IPS-18c (cell line): ENCODE data around the gene GPR75.

Experiments used
- H3K4me3 ChIP-seq: 2 replicates; pipeline ENCODE4 v1.7.0; 2013; ENCODE audit warnings: low read depth, mild to moderate bottlenecking, low read length, moderate library complexity; ENCODE audit not compliant: insufficient read depth
- H3K9me3 ChIP-seq: one replicate; pipeline ENCODE4 v1.6.1; 2013; ENCODE audit warnings: mild to moderate bottlenecking, low read length, moderate library complexity; ENCODE audit not compliant: control insufficient read depth, insufficient read depth

Gene GPR75

DNA sequence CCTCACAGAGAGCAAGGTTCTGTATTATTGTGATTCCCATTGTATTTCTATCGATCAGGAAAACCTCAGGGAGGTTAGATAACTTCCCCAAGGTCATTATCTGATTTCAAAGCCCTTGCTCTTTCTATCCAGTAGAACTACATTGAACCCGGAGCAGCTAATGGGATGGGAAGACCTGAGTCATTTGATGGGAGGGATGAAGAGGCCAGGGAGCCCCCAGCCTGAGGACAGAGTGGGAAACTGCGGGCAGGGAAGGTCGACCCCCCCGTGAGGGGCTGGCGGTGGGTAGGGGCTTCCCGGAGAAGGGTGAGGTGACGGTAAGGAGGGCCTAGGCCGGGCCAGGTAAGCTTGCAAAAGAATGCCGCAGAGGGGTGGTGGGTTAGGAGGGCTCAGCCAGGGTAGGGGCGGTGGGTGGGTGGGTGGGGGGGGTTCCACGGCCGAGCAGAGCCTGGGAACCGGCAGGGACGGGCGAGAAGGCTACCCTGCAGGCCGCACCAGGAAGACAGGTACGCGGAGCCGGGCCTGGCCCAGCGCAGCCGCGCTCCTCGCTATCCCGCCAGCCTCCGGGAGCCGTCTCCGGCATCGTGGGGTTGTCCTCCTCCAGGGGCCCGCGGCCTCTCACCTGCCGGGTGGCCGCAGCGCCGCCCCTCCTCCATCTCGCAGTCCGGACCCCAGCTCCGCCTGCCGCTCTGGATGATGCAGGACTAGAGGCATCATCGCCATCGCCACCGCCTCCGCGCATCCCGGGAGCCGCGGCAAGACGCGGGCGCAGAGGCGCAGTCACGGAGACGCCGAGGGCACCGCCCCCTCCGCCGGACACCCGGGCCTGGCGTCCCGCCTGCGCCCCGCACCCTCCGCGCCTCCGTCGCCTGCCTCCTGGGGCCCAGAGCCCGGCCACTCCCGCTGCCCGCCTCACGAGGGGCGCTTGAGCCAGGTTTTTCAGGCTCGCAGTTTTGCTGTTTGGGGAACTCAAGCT lies at the start of gene GPR75:
Gene GPR75 (minus strand): TSS at position 762 of the 976 bp plus-strand sequence. CDS start 5,211 bp downstream, outside the sequence.
- peak within 1 kb of the TSS; percentile 25; the same call in 1 of the 2 replicates for H3K4me3 ChIP-seq
- no peaks in the 10 kb centered on the region for H3K9me3 ChIP-seq

DNA sequence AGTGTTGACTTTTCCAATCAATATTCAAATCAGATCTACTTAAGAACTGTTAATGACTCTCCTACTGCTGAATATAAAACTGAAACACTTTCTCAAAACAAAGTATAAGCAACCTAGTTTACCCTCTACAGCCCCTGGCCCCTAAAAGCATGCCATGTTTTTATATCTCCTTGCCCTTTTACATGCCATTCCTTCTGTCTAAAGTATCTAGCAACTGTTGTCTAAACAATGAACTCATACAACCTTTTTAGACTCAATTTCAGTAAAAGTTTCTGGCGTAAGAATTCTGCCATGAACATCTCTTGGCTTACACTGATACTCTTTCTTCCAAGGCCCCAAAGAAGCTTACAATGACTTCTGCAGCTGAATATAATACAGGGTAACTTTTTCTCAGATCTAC lies 47.8 kb upstream of the GPR75 start:
- Histone ChIP-seq H3K9me3 (no peaks in the 10 kb centered on the region), H3K4me3 (no peak overlapping the region)

DNA sequence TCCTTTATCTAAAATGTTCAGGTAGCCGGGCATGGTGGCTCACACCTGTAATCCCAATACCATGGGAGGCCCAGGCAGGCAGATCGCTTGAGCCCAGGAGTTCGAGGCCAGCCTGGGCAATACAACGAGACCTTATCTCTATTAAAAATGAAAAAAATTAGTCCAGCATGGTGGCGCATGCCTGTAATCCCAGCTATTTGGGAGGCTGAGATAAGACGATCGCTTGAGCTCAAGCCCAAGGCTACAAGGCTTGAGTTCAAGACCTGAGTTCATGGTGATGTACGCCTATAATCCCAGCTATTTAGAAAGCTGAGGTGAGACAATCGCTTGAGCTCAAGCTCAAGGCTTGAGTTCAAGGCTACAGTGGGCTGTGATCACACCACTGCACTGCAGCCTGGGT lies 45.6 kb upstream of the GPR75 start:
- no peak overlapping the region for H3K4me3 ChIP-seq
- H3K9me3 ChIP-seq: no peaks in the 10 kb centered on the region

DNA sequence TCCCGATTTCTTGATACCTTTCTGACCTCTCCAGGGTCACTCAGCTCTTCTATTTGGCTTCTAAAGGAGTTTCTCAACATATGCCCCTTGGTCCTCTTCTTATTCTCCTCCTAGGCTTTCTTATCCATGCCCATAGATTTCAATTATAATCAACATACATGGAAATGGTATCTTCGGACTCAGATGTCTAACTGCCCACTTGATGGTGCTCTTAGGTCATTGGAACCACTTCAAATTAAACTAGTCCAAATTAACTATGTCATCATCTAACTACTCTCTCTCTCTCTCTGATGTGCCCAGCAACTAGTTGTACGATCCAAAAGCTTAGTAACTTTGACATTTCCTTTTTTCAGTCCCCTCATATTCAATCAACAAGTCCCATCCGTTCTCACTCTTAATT lies 43.2 kb upstream of the GPR75 start:
- no peak overlapping the region for H3K4me3 ChIP-seq

DNA sequence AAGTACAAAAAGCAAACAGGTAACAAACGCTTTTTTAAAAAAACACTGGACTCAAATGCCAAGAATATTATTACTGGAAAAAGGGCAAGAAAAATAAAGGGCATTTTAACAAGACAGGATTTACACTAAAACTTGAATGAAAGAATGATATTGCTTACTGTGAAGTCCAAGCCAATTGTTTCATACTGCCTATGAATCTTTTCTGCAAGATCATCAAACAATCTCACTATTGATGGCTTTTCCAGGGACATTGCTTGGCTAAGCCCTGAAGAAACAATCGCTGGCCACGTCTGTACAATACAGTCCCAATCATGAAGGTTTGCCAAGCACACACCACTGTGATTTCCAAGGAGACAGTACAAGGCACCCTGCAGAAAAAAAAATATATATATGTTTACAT lies 41.4 kb upstream of the GPR75 start:
- no peak overlapping the region for H3K4me3 ChIP-seq
- no peaks in the 10 kb centered on the region for H3K9me3 ChIP-seq

More for the DNA sequence above, 43.2 kb upstream of the GPR75 start:
- no peaks in the 10 kb centered on the region for H3K9me3 ChIP-seq

DNA sequence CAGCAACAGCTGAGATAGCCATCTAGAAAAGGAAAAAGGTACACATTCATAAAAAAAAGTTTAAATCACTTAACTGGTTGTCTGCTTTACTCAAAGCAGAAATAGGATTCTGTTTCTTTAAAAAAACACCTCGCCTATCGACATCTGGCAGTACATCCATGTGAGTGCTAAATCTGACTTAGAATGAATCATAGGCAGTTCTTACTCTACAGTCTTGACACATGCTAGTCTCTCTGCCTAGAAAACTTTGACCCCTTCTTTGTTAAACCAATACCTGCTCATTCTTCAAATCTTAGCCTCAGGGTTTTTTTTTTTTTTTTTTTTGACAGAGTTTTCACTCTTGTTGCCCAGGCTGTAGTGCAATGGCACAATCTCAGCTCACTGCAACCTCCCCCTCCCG lies 37.1 kb upstream of the GPR75 start:
- H3K4me3 ChIP-seq: no peak overlapping the region
- no peaks in the 10 kb centered on the region for H3K9me3 ChIP-seq

DNA sequence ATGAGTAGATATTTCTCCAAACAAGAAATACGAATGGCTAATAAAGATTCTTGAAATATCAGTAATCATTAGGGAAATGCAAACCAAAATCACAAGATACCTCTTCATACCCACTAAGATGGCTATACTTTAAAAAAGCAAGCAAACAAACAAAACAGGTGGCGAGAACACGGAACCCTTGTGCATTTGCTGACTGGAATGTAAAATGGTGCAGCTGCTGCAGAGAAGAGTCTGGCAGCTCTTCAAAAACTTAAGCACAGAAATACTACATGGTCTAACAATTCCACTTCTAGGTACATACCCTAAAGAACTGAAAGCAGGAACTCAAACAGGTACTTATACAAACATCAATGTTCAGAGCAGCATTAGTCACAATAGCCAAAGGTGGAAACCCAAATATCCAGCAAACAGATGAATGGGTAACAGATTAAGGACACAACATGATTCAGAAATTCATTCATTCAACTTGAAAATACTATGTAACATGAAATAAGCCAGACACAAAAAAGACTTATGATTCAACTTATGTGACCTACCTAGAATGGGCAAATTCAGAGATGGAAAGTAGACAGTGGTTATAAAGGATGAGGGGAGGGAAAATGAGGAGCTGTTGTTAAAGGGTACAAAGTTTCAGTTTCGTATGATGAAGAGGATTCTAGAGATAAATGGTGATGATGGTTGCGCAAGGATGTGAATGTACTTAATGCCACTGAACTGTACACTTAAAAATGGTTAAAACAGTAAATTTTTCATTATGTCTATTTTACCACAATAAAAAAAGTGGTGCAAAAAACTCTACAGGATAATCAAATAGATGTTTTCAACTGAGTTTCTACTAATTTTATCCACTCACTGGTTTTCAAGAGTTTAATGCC lies 26.9 kb upstream of the GPR75 start:
- Histone ChIP-seq H3K4me3 (no peak overlapping the region), H3K9me3 (no peaks in the 10 kb centered on the region)

DNA sequence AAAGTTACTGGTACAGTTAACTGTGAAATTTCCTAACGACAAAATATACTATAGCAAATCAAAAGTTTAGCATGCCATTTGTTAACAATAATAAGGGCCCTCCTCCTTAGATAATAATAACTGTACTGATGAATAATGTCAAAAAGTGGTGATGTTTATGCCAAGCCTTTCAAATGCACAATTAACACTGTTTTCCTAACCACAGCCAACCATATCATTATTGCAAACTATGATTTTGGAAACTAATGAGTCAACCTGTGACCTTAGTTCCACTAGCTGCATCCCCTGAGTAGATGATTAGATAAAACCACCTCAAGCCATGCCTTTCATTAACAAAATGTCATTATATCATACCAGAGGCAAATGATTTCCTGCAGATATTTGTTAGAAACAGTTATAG lies 25.1 kb upstream of the GPR75 start:
- Histone ChIP-seq H3K4me3 (no peak overlapping the region), H3K9me3 (no peaks in the 10 kb centered on the region)

DNA sequence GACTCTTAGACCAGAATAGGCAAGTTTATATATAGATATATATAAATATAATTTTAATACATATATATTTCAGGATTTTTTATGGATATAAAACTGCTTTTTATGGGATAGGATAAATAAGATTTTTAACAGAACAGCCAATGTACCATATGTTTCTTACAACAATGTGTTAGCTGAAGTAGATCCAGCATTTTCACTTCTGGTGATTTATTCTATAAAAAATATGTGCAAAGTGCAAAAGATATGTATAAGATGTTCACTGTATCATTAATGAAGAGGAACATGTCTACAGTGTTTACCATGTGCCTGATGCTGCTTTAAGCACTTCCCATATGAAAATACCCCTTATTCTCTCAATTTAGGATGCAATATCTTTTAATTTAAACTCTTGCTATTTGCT lies 22.2 kb upstream of the GPR75 start:
- Histone ChIP-seq H3K4me3 (no peak overlapping the region), H3K9me3 (no peaks in the 10 kb centered on the region)

DNA sequence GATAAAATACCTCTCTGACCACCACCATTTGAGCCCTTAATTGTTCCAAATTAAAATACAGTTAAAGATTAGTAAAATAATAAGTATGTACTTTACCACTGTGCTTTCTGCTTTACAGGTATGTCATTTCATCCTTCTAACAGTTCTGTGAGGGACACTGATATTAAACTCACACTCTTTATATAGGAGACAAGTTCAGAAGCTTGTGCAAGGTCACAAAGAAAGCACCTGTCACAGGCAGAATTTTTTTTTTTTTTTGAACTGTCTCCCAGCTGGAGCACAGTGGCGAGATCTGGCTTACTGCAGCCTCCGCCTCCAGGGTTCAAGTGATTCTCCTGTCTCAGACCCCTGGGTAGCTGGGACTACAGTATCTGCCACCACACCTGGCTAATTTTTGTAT lies 21.6 kb upstream of the GPR75 start:
- Histone ChIP-seq H3K9me3 (no peaks in the 10 kb centered on the region), H3K4me3 (no peak overlapping the region)

DNA sequence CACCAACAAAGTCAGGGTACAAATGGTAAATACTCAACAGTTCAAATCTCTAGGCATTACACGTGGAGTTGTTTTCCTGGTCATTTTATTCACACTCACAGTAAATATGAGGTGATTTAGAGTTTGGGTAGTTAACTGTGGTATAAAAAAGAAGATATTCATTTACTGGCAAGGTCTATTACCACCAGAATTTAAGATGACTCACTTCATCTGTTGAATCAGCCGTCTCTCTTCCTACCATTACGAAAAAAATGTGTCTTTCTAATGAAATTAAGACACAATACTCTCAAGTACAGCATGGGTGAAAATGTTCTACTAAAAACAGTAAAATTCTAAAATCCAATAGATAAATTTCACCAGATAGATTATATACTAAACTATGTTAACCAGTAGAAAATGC lies 21.0 kb upstream of the GPR75 start:
- no peaks in the 10 kb centered on the region for H3K9me3 ChIP-seq
- H3K4me3 ChIP-seq: no peak overlapping the region

DNA sequence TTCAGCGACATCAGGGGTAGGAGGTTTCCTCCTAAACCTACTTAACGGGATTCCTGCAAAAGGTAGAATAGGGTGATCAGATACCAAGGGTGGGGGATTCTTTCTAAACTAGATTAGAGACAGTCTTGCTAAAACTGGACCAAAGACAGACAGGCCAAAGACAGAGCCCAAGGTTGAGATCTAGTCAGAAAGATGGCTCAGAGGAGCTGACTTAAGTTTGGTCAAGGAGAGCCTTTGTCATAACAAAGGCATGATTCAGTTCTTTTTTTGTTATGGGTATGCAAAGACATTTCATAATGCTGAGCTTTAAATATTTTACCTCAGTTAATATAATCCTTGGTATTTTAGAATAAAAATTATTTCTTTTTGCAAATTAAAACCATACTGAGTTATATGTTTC lies 17.8 kb upstream of the GPR75 start:
- no peaks in the 10 kb centered on the region for H3K9me3 ChIP-seq
- H3K4me3 ChIP-seq: no peak overlapping the region

DNA sequence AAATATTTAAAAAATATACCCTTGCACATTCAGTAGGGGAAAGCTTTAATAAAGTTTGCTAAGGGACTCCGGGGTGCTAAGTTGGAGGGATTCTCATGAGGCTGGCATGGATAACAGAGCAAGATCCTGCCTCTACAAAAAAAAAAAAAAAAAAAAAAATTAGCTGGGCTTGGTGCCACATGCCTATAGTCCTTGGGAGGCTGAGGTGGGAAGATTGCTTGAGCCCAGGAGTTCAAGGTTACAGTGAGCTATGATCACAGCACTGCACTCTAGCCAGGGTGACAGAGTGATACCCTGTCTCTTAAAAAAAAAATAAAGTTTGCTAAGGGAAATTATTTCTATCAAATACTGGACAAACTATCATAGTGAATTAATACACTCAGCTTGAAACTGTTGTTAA lies 17.3 kb upstream of the GPR75 start:
- H3K4me3 ChIP-seq: no peak overlapping the region
- no peaks in the 10 kb centered on the region for H3K9me3 ChIP-seq

DNA sequence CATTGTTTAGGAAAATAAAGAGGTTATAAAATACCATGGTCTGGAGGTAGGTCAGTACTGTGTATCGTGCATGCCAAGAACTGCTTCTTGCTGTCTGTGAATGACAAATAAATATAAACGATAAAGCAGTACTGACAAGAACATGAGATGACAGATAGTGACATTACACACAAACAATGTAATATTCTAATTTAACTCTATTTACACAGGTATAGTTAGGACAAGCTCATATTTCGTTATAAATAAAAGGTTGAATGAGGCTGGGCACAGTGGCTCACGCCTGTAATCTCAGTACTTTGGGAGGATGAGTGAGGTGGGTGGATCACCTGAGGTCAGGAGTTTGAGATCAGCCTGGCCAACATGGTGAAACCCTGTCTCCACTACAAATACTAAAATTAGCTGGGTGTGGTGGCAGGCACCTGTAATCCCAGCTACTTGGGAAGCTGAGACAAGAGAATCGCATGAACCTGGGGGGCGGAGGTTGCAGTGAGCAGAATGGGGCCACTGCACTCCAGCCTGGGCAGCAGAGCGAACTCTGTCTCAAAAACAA lies 14.7 kb upstream of the GPR75 start:
- Histone ChIP-seq H3K4me3 (no peak overlapping the region), H3K9me3 (no peaks in the 10 kb centered on the region)

DNA sequence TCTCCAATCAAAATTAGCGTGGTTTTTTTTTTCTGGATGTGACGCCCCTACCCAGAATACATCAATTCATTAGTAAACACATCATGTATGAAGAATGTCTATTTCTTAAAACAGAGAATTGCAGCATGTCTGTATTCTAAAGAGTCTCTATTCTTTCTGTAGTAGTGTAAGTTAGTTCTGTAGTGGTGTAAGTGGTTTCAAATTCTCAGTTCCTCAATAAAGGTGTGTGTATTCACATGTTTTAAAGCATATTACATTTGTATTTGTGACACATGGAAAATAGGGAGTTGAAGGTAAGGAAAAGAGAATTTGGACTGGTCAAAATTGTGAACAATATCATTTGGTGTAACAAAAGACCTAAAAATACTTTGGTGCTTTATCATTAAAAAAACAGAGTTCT lies 8.0 kb upstream of the GPR75 start:
- no peaks in the 10 kb centered on the region for H3K9me3 ChIP-seq
- no peak overlapping the region for H3K4me3 ChIP-seq

DNA sequence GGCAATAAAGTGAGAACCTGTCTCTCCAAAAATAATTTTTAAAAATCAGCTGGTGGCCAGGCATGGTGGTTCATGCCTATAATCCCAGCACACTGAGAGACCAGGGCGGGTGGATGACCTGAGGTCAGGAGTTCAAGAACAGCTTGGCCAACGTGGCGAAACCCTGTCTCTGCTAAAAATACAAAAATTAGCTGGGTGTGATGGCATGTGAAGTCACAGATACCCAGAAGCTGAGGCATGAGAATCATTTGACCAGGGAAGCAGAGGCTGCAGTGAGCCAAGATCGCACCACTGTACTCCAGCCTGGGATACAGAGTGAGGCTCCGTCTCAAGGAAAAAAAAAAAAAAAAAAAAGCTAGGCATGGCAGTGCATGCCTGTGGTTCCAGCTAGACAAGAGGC lies 7.4 kb upstream of the GPR75 start:
- Histone ChIP-seq H3K4me3 (no peak overlapping the region), H3K9me3 (no peaks in the 10 kb centered on the region)

DNA sequence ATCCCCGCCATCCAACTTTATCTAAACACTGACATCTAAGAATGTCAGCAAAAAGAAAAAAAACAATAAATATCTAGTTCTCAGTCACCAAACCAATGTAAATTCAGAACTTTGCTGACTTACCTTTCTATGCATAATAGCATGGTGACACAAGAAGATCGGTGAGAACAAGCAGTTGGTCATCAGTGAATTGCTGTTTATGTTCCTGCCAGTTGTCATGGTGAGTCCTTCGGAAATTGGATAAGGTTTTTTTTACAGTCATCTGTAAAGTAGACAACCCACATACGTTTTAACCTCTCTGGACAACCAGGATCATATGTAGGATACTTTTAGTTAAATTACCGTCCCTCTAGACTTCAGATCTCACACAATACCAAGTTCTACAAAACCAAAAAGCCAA lies 6.2 kb upstream of the GPR75 start:
- Histone ChIP-seq H3K9me3 (no peaks in the 10 kb centered on the region), H3K4me3 (no peak overlapping the region)

DNA sequence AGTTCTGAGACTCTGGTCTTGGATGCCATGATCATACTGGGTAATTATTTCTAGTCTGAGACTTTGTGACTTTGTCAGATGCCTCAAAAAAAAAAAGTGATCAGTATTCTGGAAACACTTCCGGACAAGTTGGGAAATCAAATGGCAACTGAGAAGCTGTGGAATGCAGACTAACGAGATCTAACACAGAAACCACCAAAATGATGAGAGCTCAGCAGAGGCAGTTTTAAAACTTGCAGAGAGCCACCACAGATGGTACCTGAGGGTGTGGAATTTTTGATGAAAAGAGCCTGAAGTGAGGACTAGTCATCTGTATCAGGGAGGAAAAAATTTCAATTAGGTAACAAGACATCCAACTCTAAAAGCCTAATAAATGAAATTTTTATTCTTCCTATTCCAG lies 5.5 kb upstream of the GPR75 start:
- Histone ChIP-seq H3K9me3 (no peaks in the 10 kb centered on the region), H3K4me3 (no peak overlapping the region)
